Right ventricle myocardium superior (tissue), 1 donor: Measurements from ENCODE around the gene BHLHA15. TPM values are rescaled to one million over a fixed set of nuclear protein-coding genes. Genes with fewer than 3 reads are reported as not detected.

Source experiments
- ATAC-seq: fragments of 200-7000 bp; cut with Tn5 transposase; one replicate; pipeline ENCODE4 v1.9.1; 2020; ENCODE audit warnings: mild to moderate bottlenecking; ENCODE audit not compliant: poor library complexity
- DNase-seq: peaks from one replicate; pipeline ENCODE4 v3.0.0-alpha.2; 2020
- intact Hi-C: fragments of 100-400 bp; cut with DNase I; formaldehyde crosslinking; loops from one replicate; pipeline ENCODE4 v1.11.2; 2022
- total RNA-seq: library from RNA; stranded (reverse); fragmentation: NEBNext Ultra II Directional; extraction: Animal tissue kit (Norgen Biotek cat#: 25700); gene quantifications from one replicate; pipeline ENCODE4 v1.2.1, GENCODE V29; 2021
- donor health status: DM: no; HTN: yes; CAD: no; lungs with severe emphysema.

BHLHA15 gene
- total RNA-seq, 1 donor from 2014 or later: not detected

DNA sequence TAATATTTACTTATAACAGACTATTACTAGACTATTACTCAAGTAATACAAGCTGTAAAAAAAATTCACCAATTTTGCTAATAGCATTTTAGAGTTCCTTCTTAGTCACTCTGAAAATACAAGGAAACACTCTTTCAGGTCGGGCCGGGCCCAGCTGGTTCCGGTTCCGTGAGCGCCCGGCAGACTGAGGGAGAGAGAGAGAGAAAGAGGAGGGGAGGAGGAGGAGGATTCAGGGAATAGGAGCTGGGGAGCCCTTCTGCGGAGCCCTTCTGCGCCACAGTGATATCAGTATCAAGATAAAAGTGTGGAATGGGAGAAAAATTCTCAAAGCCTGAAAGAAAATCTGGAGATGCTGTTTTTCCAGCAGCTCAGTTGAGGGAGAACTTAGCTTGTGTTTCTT is 30.5 kb upstream of the BHLHA15 start:
- ATAC-seq (no peak), DNase-seq (no peak)
- intact Hi-C loops: no loop called here

DNA sequence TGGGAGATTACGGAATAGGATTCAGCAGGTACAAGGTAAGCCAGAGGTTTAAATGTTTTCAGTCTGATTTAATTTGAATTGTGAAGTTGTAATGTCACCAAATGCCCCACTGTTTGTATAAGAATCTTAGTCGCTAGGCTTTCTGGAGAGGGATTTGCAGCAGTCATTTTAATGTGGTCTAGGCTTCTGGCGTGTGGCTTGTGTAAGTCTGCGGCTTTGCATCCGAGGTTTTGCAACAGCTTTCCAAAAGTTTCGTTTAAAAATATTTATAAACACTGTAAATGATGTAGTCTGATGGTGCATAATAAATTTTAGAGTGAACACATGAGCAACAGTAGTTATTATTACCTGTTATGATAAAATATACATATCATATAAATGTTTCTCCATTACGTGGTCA is 26.1 kb upstream of the BHLHA15 start:
- no peak for ATAC-seq
- DNase-seq: no peak
- intact Hi-C loops: no loop called here

DNA sequence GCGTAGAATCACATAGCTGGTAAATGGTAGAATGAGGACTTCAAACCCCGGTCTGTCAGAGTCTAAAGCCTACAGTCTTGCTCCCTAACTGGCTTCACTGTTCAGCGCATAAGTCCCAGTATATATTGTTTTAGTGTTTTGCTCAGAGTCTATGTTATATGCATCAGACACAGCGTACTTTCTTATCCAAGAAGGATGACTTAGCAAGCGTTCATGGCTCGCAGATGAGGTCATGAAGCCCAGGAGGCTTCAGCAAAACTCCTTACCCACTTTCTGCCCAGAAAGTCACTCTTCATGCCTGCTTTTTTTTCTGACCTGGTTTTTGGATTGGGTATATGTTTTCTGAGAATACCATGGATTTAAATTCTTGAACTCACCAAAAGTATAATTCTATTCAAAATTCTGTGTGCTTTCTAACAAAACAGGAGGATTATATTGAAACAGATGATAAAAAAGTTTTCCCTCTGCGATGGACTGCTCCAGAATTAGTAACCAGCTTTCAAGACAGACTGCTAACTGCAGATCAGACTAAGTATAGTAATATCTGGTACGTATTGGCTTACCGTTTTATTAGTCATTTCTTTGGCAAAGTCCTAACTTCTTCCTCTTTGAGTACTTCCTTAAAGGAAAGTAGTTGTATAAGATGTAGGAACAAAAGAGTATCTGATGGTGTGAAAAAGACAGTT is 24.6 kb upstream of the BHLHA15 start:
- intact Hi-C loops: no loop called here
- DNase-seq (no peak), ATAC-seq (no peak)

DNA sequence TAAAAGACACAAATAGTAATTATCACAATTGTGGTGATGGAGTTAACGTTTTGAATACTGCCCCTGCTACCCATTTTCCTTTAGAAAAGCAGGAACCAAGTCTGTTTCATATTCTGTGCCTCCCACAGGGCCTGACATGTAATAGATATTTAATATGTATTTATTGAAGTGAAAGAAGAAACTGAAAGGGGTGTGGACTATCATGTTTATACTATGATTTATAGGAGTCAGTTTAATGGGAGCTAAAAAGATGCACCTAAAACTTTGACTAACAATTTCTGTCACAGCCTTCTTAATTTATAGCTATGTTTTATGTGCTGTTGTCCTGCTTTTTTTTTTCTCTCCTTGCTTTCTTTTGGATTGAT is 24.1 kb upstream of the BHLHA15 start:
- DNase-seq (no peak), ATAC-seq (no peak)
- intact Hi-C loops: no loop called here

DNA sequence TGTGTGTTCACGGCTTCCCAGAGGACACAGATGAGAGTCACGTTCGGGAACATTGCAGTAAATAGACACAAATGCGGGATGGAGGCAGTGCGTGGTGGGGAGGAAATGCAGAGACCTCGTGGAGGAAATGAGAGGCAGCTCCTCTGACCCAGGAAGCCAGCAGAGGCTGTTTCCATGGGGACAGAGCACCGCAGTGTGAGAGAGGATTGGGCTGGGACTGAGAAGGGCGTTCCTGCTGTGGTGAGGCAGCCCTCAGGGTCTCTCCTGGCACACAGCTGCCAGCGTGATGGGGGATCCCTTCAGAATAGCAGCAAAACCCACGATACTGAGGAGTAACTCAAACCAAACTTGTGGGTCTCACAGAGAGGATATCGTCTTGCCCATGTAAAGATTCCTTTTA is 21.7 kb upstream of the BHLHA15 start:
- intact Hi-C loops: no loop called here
- ATAC-seq (no peak), DNase-seq (no peak)

DNA sequence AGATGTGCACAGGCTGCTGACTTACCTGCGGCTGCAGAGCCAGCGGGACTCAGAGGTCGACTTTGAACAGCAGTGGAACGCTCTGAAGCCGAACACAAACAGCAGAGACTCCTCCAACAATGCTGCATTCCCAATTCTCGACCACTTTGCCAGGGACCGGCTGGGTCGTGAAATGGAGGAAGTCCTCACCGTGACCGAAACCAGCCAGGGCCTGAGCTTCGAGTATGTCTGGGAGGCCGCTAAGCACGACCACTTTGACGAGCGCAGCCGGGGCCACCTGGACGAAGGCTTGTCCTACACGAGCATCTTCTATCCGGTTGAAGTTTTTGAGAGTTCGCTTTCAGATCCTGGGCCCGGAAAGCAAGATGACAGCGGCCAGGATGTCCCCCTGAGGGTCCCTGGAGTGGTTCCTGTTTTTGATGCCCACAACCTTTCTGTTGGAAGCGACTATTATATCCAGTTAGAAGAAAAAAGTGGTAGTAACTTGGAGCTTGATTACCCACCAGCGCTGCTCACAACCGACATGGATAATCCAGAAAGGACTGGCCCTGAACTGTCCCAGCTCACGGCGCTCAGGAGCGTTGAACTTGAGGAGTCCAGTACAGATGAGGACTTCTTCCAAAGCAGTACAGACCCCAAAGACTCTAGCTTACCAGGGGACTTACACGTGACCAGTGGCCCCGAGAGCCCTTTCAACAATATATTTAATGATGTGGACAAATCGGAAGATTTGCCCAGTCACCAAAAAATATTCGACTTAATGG is 19.4 kb upstream of the BHLHA15 start:
- ATAC-seq: no peak
- DNase-seq: no peak
- intact Hi-C loops: no loop called here

DNA sequence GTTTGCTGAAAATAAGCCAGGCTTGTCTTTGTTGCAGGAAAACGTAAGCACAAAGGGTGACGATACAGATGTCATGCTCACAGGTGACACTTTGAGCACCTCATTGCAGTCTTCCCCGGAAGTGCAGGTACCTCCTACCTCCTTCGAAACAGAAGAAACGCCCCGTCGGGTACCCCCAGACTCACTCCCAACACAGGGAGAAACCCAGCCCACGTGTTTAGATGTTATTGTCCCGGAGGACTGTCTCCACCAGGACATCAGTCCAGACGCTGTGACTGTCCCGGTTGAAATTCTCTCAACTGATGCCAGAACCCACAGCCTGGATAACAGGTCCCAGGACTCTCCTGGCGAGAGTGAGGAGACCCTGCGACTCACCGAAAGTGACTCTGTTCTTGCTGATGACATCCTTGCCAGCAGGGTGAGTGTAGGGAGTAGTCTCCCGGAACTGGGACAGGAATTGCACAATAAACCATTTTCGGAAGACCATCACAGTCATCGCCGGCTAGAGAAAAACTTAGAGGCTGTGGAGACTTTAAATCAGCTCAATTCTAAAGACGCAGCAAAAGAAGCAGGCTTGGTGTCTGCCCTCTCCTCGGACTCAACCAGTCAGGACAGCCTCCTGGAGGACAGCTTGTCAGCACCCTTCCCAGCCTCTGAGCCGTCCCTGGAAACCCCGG is 18.3 kb upstream of the BHLHA15 start:
- no peak for DNase-seq
- ATAC-seq: no peak
- intact Hi-C loops: no loop called here

DNA sequence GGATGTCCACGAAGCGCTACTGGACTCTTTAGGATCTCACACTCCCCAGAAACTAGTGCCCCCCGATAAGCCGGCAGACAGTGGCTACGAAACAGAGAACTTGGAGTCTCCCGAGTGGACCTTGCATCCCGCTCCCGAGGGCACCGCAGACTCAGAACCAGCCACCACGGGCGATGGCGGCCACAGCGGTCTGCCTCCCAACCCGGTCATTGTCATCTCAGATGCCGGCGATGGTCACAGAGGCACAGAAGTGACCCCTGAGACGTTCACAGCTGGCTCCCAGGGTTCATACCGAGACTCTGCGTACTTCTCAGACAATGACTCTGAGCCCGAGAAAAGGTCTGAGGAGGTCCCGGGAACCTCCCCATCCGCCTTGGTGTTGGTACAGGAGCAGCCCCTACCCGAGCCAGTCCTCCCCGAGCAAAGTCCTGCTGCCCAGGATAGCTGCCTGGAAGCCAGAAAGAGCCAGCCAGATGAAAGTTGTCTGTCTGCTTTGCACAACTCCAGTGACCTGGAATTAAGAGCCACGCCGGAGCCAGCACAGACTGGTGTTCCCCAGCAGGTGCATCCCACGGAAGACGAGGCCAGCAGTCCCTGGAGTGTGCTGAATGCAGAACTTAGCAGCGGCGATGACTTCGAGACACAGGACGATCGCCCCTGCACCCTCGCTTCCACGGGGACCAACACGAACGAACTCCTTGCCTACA is 17.6 kb upstream of the BHLHA15 start:
- ATAC-seq: no peak

DNA sequence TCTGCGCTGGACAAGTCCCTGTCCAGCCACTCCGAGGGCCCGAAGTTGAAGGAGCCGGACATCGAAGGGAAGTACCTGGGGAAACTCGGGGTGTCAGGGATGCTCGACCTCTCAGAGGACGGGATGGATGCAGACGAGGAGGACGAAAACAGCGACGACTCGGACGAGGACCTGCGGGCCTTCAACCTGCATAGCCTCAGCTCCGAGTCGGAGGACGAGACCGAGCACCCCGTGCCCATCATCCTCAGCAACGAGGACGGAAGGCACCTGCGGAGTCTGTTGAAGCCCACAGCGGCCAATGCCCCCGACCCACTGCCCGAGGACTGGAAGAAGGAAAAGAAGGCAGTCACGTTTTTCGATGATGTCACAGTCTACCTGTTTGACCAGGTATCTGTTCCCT is 17.1 kb upstream of the BHLHA15 start:
- intact Hi-C loops: no loop called here
- no peak for ATAC-seq
- DNase-seq: no peak

More for the DNA sequence above, 17.6 kb upstream of the BHLHA15 start:
- DNase-seq: no peak
- intact Hi-C loops: no loop called here

DNA sequence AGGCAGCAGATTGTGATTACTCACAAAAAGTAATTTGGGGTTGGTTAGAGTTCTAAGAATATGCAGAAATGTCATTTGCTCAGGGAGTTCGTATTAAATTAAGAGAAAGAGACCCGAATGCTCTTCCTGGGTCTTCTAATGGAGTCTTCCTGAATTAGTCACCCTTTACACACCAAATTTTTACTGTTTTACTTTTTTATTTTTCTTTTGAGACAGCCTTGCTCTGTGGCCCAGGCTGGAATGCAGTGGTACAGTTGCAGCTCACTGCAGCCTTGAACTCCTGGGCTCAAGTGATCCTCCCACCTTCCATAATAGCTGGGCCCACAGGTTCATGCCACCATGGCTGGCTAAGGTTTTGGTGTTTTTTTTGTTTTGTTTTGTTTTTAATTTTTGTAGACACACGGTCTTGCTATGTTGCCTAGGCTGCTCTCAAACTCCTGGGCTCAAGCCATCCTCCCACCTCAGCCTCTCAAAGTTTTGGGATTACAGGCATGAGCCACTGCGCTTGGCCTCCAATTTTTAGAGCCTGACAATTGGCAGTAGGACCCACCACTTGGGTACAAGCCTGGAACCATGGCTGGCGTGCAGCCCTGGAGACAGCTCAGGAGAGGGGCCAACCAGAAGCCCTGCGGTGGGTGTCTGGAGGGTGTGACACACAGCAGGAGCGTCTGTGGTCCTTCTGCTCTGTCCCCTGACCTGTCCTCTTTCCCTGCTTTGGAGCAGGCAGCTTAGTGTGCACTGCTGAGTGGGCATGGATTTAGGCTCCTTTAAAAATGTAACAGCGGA is 16.4 kb upstream of the BHLHA15 start:
- intact Hi-C loops: no loop called here
- ATAC-seq (no peak), DNase-seq (no peak)

DNA sequence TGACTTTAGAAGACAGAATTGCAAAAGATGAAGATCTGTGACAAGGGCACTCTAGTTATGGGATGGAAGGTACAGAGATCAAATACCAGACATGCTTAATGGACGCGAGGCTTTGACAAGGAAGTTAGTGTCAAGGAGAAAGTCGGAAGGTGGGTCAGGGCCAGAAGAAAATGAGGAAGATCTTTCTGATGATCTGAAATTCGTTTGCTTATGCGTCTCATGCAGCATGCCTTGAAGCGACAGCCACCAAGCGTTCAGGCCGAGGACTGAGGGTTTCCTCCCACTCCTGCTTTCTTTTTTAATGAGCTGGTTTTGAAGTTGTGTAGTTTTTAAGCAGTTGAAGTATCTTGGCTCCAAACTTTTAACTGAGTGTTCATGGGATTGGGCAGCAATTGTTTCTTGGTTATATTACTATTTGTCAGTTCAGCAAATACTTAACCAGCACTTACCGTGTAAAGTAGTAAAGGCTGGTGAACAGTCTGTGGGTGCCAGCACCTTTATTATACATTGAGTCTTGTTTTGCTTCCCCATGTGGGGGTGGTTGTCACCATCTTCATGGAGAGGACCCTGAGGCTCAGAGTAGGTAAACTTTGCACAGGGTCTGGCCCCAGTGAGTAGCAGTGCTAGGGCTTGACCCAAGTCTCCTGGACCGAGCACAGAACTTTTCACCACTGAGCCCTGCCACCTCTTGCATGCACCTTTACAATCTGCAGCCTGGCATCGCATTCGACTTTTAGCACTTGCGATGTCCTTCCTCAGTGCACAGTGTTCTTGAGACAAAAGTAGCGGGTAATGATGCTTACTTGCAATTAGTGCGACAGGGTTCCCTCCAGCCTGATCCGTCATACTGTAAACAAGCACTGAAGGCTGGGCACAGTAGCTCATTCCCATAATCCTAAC is 14.3 kb upstream of the BHLHA15 start:
- ATAC-seq (no peak), DNase-seq (no peak)
- intact Hi-C loops: no loop called here

DNA sequence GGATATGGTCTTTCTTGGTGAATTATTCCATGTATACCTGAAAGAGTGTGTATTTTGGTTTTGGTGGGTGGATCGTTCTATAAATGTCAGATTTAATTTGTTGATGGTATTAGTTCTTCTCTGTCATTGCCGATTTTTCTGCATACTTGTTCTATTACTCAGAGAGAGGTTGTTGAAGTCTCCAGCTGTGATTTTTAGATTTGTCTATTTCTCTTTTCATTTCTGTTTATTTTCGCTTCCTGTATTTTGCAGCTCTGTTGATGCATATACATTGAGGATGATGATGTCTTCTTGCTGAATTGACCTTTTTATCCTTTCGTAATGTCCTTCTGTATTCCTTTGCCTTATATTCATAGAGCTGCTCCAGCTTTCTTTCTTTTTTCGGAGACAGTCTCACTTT is 12.1 kb upstream of the BHLHA15 start:
- no peak for ATAC-seq
- intact Hi-C loops: no loop called here
- DNase-seq: no peak

DNA sequence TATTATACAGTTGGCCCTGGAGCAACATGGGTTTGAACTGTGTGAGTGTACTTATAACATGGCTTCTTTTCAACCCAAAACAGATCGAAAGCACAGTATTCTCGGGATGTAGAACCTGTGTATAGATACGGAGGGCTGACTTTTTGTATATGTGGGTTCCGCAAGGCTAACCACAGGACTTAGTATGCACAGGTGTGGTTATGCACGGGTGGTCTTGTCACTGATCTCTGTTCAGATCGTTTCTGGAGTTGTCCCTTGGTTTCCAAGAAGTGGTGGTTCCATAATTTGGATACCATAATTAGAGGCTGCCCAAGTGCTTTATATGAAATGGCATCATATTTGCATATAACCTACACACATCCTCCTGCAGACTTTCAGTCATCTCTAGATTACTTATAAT is 10.9 kb upstream of the BHLHA15 start:
- intact Hi-C loops: no loop called here
- DNase-seq (no peak), ATAC-seq (no peak)

DNA sequence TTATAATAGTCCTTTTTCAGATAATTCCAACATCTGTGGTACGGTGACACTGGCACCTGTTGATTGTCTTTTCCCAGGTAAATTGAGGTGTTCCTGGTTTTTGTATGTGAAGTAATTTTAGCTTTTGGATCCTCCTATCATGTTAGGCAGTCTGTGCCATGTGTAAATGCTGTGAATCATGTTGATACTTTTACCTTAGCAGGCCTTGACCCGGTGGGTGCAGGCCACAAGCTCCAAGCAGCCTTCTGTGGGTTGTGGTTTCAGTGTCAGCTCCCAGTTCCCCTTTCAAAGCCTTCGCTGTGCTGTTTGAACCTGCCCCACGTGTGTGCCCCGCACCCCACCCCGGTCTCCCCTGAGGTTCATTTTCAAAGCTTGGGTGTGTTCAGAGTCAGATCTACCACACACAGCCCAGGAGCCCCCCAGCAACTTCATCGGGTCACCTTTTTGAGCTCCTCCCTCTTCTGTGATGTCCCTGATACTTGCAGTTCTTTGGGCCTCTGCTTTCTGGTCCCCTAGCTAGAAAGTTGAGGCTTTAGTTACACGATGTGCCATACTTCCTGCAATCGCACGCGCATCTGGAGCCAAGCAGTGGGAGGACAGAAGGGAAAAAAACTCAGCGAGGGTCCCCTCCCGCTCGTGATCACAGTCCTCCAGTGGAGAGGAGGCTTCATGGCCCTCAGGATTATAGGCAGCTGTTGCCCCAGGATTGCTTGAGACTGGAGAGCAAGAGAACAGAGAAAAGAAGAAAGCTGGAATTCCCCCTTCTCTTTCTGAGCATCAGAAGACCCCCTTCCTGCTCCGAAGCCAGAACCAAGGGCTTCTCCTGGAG is 8.7 kb upstream of the BHLHA15 start:
- ATAC-seq: no peak
- no peak for DNase-seq
- intact Hi-C loops: no loop called here

DNA sequence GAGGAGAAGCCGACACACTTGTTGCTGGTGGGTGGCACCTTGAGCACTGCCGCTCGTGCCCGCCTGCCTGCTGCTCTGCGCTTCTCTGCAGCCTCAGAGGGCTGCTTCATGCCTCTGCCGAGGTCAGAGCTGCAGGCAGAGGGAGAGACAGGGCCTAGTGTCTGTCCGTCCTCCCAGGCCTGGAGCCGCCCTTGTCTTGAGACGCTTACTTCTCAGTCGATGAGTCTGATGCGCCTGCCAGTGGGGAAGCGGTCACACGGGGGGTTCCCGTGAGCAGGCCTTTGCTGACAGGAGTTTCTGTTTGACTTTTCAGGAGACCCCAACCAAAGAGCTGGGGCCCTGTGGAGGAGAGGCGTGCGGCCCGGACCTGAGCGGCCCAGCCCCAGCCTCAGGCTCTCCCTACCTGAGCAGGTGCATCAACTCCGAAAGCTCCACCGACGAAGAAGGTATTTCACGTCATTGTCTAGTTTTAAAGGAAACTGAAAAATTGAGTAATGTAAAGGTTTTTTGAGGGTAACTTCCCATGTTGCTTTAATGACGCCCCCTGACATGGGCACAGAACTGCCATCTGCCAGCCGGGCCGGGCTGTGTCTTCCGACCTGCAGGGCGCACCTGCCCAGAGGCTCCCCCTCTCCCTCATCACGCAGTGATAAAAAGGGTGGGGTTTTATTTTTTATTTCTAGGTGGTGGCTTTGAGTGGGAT is 7.8 kb upstream of the BHLHA15 start:
- intact Hi-C loops: no loop called here
- ATAC-seq (no peak), DNase-seq (no peak)

DNA sequence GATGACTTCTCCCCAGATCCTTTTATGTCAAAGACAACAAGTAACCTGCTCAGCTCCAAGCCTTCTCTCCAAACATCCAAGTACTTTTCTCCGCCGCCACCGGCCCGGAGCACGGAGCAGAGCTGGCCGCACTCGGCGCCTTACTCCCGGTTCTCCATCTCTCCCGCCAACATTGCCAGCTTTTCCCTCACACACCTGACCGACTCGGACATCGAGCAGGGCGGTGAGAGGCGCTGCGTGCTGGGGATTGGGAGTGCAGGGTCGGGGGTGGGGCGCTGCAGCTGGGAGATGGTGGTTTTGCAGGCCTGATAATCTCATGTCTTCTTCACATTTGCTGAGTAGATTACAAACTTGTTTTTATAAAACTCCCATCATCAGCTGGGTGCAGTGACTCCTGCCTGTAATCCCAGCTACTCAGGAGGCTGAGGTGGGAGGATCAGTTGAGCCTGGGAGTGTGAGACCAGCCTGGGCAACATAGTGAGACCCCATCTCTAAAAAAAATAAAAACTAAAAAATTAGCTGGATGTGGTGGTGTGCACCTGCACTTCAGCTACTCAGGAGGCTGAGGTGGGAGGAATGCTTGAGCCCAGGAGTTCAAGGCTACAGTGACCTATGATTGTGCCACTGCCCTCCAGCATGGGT is 7.2 kb upstream of the BHLHA15 start:
- DNase-seq (no peak), ATAC-seq (no peak)
- intact Hi-C loops: no loop called here
